ENCODE measurements around the gene DCPS.
A peak's percentile ranks its signal among the peaks of the same experiment; 100 is the strongest.
"Not testable (repeated sequence)": the region's sequence is repeated elsewhere in the genome, so short reads cannot be mapped to it uniquely, and the experiment has no call there.

Gene DCPS

GRCh38 chr11:126290887-126291286, 13.0 kb upstream of the DCPS start:
- DNase-seq (ENCODE audit: low spot score): no peak

GRCh38 chr11:126293726-126294125, 10.1 kb upstream of the DCPS start:
- DNase-seq (ENCODE audit: low spot score): no peak

- DNase-seq (ENCODE audit: low spot score): no peak
Measured at GRCh38 chr11:126297004-126297403, 6.9 kb upstream of the DCPS start.

- DNase-seq (ENCODE audit: low spot score): peak; percentile 31
Measured at GRCh38 chr11:126304457-126305075, 706 bp downstream of the DCPS start.

- no peak for DNase-seq (ENCODE audit: low spot score)
Measured at GRCh38 chr11:126305699-126306098, 1.8 kb downstream of the DCPS start.

GRCh38 chr11:126307706-126308105, 3.8 kb downstream of the DCPS start:
- peak; percentile 34 for DNase-seq (ENCODE audit: low spot score)

GRCh38 chr11:126308271-126308671, 4.4 kb downstream of the DCPS start:
- peak; percentile 88 for DNase-seq (ENCODE audit: low spot score)

GRCh38 chr11:126308771-126309170, 4.9 kb downstream of the DCPS start:
- DNase-seq (ENCODE audit: low spot score): not testable (repeated sequence)

GRCh38 chr11:126310200-126310991, 6.5 kb downstream of the DCPS start:
- peak; percentile 82 for DNase-seq (ENCODE audit: low spot score)

- no peak for DNase-seq (ENCODE audit: low spot score)
Measured at GRCh38 chr11:126310992-126311310, 7.1 kb downstream of the DCPS start.

GRCh38 chr11:126311401-126312291, 7.8 kb downstream of the DCPS start:
- DNase-seq (ENCODE audit: low spot score): no peak

GRCh38 chr11:126312961-126313360, 9.1 kb downstream of the DCPS start:
- no peak for DNase-seq (ENCODE audit: low spot score)

GRCh38 chr11:126313826-126314225, 10.0 kb downstream of the DCPS start:
- DNase-seq (ENCODE audit: low spot score): no peak

GRCh38 chr11:126317432-126317755, 13.5 kb downstream of the DCPS start:
- DNase-seq (ENCODE audit: low spot score): no peak

- peak; percentile 41 for DNase-seq (ENCODE audit: low spot score)
Measured at GRCh38 chr11:126317756-126318573, 14.1 kb downstream of the DCPS start.

- peak; percentile 49 for DNase-seq (ENCODE audit: low spot score)
Measured at GRCh38 chr11:126318574-126319373, 14.9 kb downstream of the DCPS start.

- no peak for DNase-seq (ENCODE audit: low spot score)
Measured at GRCh38 chr11:126319374-126319740, 15.5 kb downstream of the DCPS start.

GRCh38 chr11:126322996-126323395, 19.1 kb downstream of the DCPS start:
- DNase-seq (ENCODE audit: low spot score): no peak

- DNase-seq (ENCODE audit: low spot score): no peak
Measured at GRCh38 chr11:126327281-126328000, 23.6 kb downstream of the DCPS start.

- DNase-seq (ENCODE audit: low spot score): no peak
Measured at GRCh38 chr11:126328001-126328390, 24.1 kb downstream of the DCPS start.

GRCh38 chr11:126328444-126328843, 24.6 kb downstream of the DCPS start:
- DNase-seq (ENCODE audit: low spot score): no peak
